ENCODE data around the gene SLC18B1. TPM values are rescaled to one million over a fixed set of nuclear protein-coding genes. Genes with fewer than 3 reads are reported as not detected.

Gene SLC18B1
- polyA plus RNA-seq, 1 donor (not counting 4 experiments of a cell fraction or from before 2014, with no cell fraction given): 23.1 TPM

- Histone ChIP-seq H3K36me3 (ENCODE audit: control insufficient read depth in 2 of 2, extremely low read depth in 1 of 2, insufficient read depth in 2 of 2, low read length in 2 of 2) (peaks cover 6 to 9% of the 10 kb centered on the region in 2 experiments), H3K9ac (ENCODE audit: control insufficient read depth, extremely low read depth, insufficient read depth, low read length) (no peak overlapping the region), H3K9me3 (ENCODE audit: control insufficient read depth, low read depth, low read length) (no peaks in the 10 kb centered on the region), H3K4me2 (ENCODE audit: control insufficient read depth, extremely low read depth, insufficient read depth, low read depth, low read length) (no peak overlapping the region), H3K4me3 (ENCODE audit: control insufficient read depth in 2 of 3, extremely low read depth in 1 of 3, insufficient read depth in 2 of 3, low read depth in 1 of 3, low read length in 3 of 3) (no peak overlapping the region), H3K27me3 (ENCODE audit: control insufficient read depth, extremely low read depth, insufficient read depth, low read length) (no peaks in the 10 kb centered on the region), H3K9me1 (ENCODE audit: control insufficient read depth, extremely low read depth, insufficient read depth, low read length) (no peaks in the 10 kb centered on the region), H3K27ac (ENCODE audit: control insufficient read depth, insufficient read depth, low read length) (no peak overlapping the region), H4K20me1 (ENCODE audit: control insufficient read depth, extremely low read depth, insufficient read depth, low read length) (no peaks in the 10 kb centered on the region), H3K79me2 (ENCODE audit: control insufficient read depth, insufficient read depth, low read length) (no peaks in the 10 kb centered on the region), H2AFZ (ENCODE audit: control insufficient read depth, low read length) (no peak overlapping the region), H3K4me1 (ENCODE audit: control insufficient read depth, extremely low read depth, insufficient read depth, low read length) (no peaks in the 10 kb centered on the region)
- FAIRE-seq (no peak), DNase-seq (ENCODE audit: low read depth, low spot score) (no peak)
- dilution Hi-C loops (cut with MboI; ENCODE audit: extremely low pct_ligation_motif_present, low sequenced_read_pairs): no loop called here
- TF ChIP-seq EZH2 (IDR thresholded peaks at IDR 0.05; ENCODE audit: low read length) (no peak), CTCF (optimal IDR thresholded peaks at IDR 0.05 in 1 of 3, IDR thresholded peaks at IDR 0.05 in 1 of 3, conservative IDR thresholded peaks at IDR 0.05 in 1 of 3; ENCODE audit: extremely low read depth in 1 of 3, insufficient read depth in 2 of 3, low read length in 3 of 3) (no peak)
Observed at GRCh38 chr6:132788658-132789395, 9.6 kb downstream of the SLC18B1 start.

GRCh38 chr6:132785936-132786335 is 12.5 kb downstream of the SLC18B1 start:
- Histone ChIP-seq H3K9ac (ENCODE audit: control insufficient read depth, extremely low read depth, insufficient read depth, low read length) (no peak overlapping the region), H2AFZ (ENCODE audit: control insufficient read depth, low read length) (no peak overlapping the region), H3K9me3 (ENCODE audit: control insufficient read depth, low read depth, low read length) (no peaks in the 10 kb centered on the region), H3K27ac (ENCODE audit: control insufficient read depth, insufficient read depth, low read length) (no peak overlapping the region), H3K9me1 (ENCODE audit: control insufficient read depth, extremely low read depth, insufficient read depth, low read length) (no peaks in the 10 kb centered on the region), H3K79me2 (ENCODE audit: control insufficient read depth, insufficient read depth, low read length) (no peaks in the 10 kb centered on the region), H4K20me1 (ENCODE audit: control insufficient read depth, extremely low read depth, insufficient read depth, low read length) (no peaks in the 10 kb centered on the region), H3K4me3 (ENCODE audit: control insufficient read depth in 2 of 3, extremely low read depth in 1 of 3, insufficient read depth in 2 of 3, low read depth in 1 of 3, low read length in 3 of 3) (no peak overlapping the region), H3K27me3 (ENCODE audit: control insufficient read depth, extremely low read depth, insufficient read depth, low read length) (no peaks in the 10 kb centered on the region), H3K36me3 (ENCODE audit: control insufficient read depth in 2 of 2, extremely low read depth in 1 of 2, insufficient read depth in 2 of 2, low read length in 2 of 2) (peaks cover 3 to 8% of the 10 kb centered on the region in 2 experiments), H3K4me2 (ENCODE audit: control insufficient read depth, extremely low read depth, insufficient read depth, low read depth, low read length) (no peak overlapping the region), H3K4me1 (ENCODE audit: control insufficient read depth, extremely low read depth, insufficient read depth, low read length) (no peaks in the 10 kb centered on the region)
- dilution Hi-C loops (cut with MboI; ENCODE audit: extremely low pct_ligation_motif_present, low sequenced_read_pairs): no loop called here
- FAIRE-seq: no peak
- TF ChIP-seq EZH2 (IDR thresholded peaks at IDR 0.05; ENCODE audit: low read length) (no peak), CTCF (optimal IDR thresholded peaks at IDR 0.05 in 1 of 3, IDR thresholded peaks at IDR 0.05 in 1 of 3, conservative IDR thresholded peaks at IDR 0.05 in 1 of 3; ENCODE audit: extremely low read depth in 1 of 3, insufficient read depth in 2 of 3, low read length in 3 of 3) (no peak)
- no peak for DNase-seq (ENCODE audit: low read depth, low spot score)
